IPS DF 4.7 (cell line): ENCODE measurements around the gene SAPCD2.

ENCODE experiments used
- DNase-seq: peaks from one replicate; pipeline ENCODE4 v3.0.0-alpha.2; 2013; ENCODE audit warnings: low spot score; ENCODE audit errors: extremely low read depth

SAPCD2 gene

GRCh38 chr9:137019891-137020683 is 50.3 kb downstream of the SAPCD2 start:
- DNase-seq: no peak

- DNase-seq: no peak
These were observed 51.4 kb downstream of the SAPCD2 start for GRCh38 chr9:137018761-137019559.

GRCh38 chr9:137017791-137018497 is 52.4 kb downstream of the SAPCD2 start:
- DNase-seq: no peak

- DNase-seq: no peak
These were observed 53.3 kb downstream of the SAPCD2 start for GRCh38 chr9:137017071-137017470.

GRCh38 chr9:137016436-137016835 is 53.9 kb downstream of the SAPCD2 start:
- no peak for DNase-seq

GRCh38 chr9:137015976-137016375 is 54.4 kb downstream of the SAPCD2 start:
- DNase-seq: no peak

GRCh38 chr9:137015540-137015930 is 54.8 kb downstream of the SAPCD2 start:
- DNase-seq: no peak

GRCh38 chr9:137014776-137015539 is 55.4 kb downstream of the SAPCD2 start:
- DNase-seq: no peak

- DNase-seq: no peak
These were observed 56.2 kb downstream of the SAPCD2 start for GRCh38 chr9:137014166-137014565.

GRCh38 chr9:137013571-137013940 is 56.8 kb downstream of the SAPCD2 start:
- DNase-seq: no peak

- no peak for DNase-seq
These were observed 57.4 kb downstream of the SAPCD2 start for GRCh38 chr9:137012694-137013570.
